Kasumi-1 (cell line): ENCODE data around the gene PARD6G.

Experiments used
- DNase-seq, 2 experiments: peaks; one replicate each; lab custom pipeline; 2025; lab: John Stamatoyannopoulos, UW

PARD6G gene

DNA sequence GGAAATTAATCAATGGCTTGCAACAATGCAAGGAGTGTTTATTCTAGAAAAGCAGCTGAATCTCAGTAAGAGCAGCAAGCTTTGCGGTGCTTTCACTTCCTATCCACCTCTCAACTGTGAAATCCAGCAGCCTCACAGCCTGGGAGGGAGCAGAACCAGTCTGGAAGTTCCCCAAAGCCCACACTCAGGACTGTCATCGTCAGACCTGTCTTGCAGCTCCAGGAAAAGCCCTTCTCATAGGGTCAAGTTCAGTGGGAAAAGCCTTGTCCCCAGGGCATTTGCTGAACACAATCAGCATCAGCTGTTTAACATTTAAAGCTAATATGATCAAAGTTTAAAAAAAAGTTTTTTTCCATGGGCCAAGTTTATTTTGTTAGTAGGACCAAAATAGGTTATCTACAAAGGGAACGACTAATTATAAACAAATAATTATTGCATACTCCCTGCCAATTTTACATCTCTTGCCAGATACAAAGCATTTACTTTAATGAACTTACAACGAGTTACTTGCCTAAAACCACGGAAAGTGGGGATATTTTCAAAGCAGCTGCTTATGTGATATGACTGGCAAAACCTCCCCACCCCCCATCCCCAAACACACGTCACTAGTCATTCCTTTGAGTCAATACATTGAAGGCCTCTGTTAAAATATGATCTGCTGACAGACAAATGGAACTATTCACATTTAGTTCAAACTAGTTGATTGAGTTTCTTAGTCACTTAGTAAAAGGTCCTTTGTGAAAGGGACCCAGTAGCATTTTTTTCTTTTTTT is 36.8 kb downstream of the PARD6G start:
- no peak for DNase-seq

- DNase-seq = no peak
Measured at GRCh38 chr18:80208620-80209019, 38.7 kb downstream of the PARD6G start.

DNA sequence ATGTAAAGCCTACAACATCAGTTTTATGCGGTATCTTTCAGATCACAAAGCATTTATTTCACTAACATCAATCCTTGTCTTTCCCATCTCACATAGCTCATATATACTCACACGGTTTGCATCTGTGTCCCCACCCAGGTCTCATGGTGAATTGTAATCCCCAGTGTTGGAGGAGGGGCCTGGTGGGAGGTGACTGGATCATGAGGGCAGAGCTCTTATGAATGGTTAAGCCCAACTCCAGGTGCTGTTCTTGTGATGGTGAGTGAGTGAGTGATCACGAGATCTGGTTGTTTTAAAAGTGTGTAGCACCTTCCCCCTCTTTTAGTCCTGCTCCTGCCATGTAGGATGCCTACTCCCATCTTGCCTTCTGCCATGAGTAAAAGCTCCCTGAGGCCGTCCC is 42.0 kb downstream of the PARD6G start:
- DNase-seq = no peak

DNA sequence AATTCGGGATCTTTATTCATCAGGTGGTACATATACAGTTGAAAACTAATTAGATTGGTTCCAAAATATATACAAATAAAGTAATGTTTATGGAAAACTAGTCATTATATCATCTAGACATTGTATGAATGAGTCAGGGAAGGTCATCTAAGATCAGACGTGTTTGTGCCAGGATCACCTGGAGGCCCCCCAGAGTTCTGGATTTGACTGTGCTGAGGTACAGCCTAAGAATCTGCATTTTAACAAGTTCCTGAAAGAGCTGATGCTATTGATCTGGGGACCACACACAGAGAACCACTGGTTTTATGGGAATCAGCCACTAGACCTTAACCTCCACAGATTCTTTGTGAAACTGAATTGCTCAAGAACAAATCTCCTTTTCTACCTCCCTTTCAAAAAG is 43.2 kb downstream of the PARD6G start:
- DNase-seq = no peak

DNA sequence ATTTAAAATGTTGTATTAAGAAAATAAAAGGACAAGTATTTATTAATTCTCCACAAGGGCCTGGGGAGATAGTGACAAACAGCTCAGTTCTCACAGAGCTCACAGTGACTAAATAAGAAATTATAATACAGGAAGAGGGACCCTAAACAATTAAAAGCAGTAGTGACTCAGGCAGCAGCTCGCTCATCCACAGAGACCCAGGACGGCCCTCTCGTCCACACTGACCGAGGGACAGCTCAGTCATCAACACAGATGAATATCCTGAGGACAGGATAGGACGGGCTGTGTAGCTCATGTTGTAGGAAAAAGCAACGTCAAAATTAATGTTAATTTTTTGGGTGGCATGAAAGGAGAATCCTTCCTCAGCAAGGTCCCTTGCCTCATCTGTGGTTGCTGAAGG is 44.1 kb downstream of the PARD6G start:
- DNase-seq = no peak

- no peak for DNase-seq
Measured at GRCh38 chr18:80202264-80202998, 44.9 kb downstream of the PARD6G start.

DNA sequence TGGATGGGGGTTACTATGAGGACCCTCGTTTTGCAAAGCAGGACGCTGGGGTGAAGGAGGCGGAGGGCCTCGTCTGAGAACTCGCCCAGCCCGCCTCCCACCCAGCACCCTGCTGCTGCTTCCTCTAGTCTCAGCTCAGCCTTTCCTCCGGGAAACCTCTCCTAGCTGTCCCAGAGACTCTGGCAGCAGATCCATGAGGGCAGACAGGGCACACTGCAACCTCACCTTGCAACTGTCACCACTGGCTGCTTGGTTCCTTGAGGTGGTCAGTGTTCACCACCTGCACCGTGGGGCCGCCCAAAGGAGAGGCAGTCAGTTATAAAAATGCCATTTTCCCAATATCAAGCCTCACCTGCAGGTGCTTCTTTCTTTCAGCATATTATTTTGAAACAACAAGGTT is 45.6 kb downstream of the PARD6G start:
- DNase-seq = no peak

- DNase-seq = no peak
Measured at GRCh38 chr18:80200932-80201672, 46.2 kb downstream of the PARD6G start.

- no peak for DNase-seq
Measured at GRCh38 chr18:80200171-80200931, 47.0 kb downstream of the PARD6G start.

GRCh38 chr18:80198994-80199748 is 48.1 kb downstream of the PARD6G start:
- no peak for DNase-seq

DNA sequence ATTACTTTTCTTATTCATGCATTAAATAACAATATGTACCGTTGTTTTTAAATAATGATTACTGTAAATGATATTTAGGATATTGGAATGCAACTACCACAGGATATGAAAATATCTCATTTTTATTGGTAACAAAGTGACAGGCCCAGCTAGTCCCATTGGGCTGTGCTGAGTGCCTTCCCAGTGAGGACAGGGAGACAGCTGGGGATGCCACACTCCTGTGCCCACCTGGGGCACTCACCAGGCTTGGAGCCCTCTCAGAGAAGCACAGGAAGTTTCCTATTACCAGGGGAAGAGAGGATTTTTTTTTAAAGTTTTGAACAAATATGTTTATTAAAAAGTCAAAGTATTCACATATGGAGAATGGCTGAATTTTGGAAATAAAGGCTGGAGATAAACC is 48.9 kb downstream of the PARD6G start:
- DNase-seq = no peak

GRCh38 chr18:80197528-80197927 is 49.8 kb downstream of the PARD6G start:
- DNase-seq = no peak

- no peak for DNase-seq
Measured at GRCh38 chr18:80196528-80197320, 50.6 kb downstream of the PARD6G start.

- DNase-seq = no peak
Measured at GRCh38 chr18:80194874-80195570, 52.3 kb downstream of the PARD6G start.

- DNase-seq = no peak
Measured at GRCh38 chr18:80193701-80194100, 53.6 kb downstream of the PARD6G start.

- DNase-seq = no peak
Measured at GRCh38 chr18:80192653-80193385, 54.5 kb downstream of the PARD6G start.

DNA sequence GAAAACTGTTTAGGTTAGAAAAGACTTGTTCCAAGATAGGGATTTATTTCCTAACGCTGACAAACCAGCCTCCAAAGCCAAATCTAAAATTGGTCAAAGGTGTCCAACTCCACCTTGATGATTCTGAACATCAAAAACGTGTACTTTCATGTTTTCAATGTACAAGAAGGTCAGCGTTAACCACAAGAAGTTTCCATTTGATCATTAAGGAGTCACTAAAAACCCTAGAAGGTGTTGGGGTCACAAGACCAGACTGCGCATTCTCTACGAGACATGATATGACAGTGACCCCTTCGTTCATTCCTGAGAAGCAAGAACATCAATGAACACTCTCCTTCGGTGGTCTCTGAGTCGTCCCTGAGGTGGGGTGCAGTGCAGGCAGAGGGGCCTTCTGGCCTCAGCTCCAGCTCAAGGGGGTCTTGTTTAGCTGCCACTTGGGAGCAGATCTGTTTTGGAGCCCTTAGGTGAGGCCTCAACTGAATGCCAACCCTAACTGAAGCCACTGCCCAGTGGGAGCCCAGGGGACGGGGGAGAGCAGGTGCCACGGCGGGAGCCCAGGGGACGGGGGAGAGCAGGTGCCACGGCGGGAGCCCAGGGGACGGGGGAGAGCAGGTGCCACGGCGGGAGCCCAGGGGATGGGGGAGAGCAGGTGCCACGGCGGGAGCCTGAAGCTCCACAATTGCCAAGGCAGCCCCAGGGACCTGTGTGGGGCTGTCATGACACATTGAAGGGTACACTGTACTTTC is 55.2 kb downstream of the PARD6G start:
- no peak for DNase-seq

GRCh38 chr18:80191264-80191663 is 56.0 kb downstream of the PARD6G start:
- DNase-seq = no peak
